Vagina (tissue), 2 donors: ENCODE data around the gene NMRAL1.

Experiments used
- POLR2A ChIP-seq, 2 donors: fragments of 450-650 bp; IDR thresholded peaks; one replicate each; pipeline ENCODE4 v1.6.1; 2017; ENCODE audit warnings: antibody characterized with exemption in 2 of 2, mild to moderate bottlenecking in 2 of 2, moderate library complexity in 2 of 2
- POLR2AphosphoS5 ChIP-seq, 2 donors: sonication (generic); formaldehyde crosslinking; IDR thresholded peaks; one replicate each; pipeline ENCODE4 v1.9.0; 2017; ENCODE audit warnings: antibody characterized with exemption in 2 of 2, mild to moderate bottlenecking in 2 of 2, low read depth in 1 of 2; ENCODE audit not compliant: insufficient read depth in 1 of 2
- TF ChIP-seq, protein P1 (sequence below), 3 experiments: fragments of 450-650 bp in 2 of 3; fragments of 200-600 bp in 1 of 3; sonication (generic) in 1 of 3; IDR thresholded peaks; one replicate each; pipeline ENCODE4 v1.5.1; 2017 to 2019; ENCODE audit warnings: antibody characterized with exemption in 3 of 3, mild to moderate bottlenecking in 2 of 3, moderate library complexity in 2 of 3

GRCh38 chr16:4412159-4412558 lies 62.3 kb downstream of the NMRAL1 start:
- TF ChIP-seq, protein P1, sequence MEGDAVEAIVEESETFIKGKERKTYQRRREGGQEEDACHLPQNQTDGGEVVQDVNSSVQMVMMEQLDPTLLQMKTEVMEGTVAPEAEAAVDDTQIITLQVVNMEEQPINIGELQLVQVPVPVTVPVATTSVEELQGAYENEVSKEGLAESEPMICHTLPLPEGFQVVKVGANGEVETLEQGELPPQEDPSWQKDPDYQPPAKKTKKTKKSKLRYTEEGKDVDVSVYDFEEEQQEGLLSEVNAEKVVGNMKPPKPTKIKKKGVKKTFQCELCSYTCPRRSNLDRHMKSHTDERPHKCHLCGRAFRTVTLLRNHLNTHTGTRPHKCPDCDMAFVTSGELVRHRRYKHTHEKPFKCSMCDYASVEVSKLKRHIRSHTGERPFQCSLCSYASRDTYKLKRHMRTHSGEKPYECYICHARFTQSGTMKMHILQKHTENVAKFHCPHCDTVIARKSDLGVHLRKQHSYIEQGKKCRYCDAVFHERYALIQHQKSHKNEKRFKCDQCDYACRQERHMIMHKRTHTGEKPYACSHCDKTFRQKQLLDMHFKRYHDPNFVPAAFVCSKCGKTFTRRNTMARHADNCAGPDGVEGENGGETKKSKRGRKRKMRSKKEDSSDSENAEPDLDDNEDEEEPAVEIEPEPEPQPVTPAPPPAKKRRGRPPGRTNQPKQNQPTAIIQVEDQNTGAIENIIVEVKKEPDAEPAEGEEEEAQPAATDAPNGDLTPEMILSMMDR (IDR thresholded peaks at IDR 0.05), result no peak
- TF ChIP-seq POLR2A (IDR thresholded peaks at IDR 0.05) (no peak), POLR2AphosphoS5 (IDR thresholded peaks at IDR 0.05; ENCODE audit: insufficient read depth in 1 of 2, low read depth in 1 of 2) (no peak)
